ENCODE results near the gene MED8.

DNA sequence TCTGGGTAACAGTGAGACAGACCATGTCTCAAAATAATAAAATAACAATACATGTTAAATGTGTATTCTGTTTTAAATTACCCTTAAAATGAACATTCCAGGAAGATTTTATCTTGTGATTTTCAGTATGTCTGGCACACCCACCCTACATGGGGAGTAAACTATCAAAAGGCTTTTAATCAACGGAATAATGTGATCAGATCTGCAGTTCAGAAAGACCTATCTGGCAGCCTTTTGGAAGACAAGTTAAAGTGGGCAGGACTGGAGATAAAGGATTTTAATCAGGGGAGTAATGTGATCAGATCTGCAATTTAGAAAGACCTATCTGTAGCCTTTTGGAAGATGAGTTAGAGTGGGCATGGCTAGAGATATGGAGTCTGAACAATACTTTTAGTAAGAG lies 10.1 kb downstream of the MED8 start:
- TF ChIP-seq, protein P1, sequence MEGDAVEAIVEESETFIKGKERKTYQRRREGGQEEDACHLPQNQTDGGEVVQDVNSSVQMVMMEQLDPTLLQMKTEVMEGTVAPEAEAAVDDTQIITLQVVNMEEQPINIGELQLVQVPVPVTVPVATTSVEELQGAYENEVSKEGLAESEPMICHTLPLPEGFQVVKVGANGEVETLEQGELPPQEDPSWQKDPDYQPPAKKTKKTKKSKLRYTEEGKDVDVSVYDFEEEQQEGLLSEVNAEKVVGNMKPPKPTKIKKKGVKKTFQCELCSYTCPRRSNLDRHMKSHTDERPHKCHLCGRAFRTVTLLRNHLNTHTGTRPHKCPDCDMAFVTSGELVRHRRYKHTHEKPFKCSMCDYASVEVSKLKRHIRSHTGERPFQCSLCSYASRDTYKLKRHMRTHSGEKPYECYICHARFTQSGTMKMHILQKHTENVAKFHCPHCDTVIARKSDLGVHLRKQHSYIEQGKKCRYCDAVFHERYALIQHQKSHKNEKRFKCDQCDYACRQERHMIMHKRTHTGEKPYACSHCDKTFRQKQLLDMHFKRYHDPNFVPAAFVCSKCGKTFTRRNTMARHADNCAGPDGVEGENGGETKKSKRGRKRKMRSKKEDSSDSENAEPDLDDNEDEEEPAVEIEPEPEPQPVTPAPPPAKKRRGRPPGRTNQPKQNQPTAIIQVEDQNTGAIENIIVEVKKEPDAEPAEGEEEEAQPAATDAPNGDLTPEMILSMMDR (conservative IDR thresholded peaks at IDR 0.05; ENCODE audit: low read depth, low read length): no peak
- no peak for TF ChIP-seq POLR2A (IDR thresholded peaks at IDR 0.05; ENCODE audit: low read depth, low read length)
- no peak for TF ChIP-seq RAD21 (IDR thresholded peaks at IDR 0.05; ENCODE audit: low read length)

All from IMR-90 (cell line).